Measurements from ENCODE around the gene BTN3A1.
"Not testable (repeated sequence)": the region's sequence is repeated elsewhere in the genome, so short reads cannot be mapped to it uniquely, and the experiment has no call there.

Gene BTN3A1

DNA sequence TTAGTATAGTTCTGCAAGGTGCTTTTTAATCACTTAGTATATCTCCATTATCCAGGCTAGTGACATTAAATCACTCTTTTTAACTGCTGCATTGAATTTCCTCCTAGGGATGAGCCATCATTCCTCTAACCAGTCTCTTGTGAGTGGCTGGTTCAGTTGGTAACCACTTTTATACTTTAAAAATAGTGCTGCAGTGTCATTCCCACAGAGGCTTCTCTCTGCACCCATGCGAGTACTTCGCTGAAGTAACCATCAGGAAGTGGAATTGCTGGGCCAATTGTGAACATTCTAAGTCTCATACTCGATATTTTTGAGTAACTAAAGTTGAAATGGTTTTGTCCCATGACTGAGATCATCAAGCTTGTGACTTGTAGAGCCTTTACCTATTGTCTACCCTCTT lies 35.0 kb upstream of the BTN3A1 start:
- Mint-ChIP-seq H3K27ac (peak overlapping the region; percentile 38), H3K4me1 (ENCODE audit: low read depth) (peaks cover 63% of the 10 kb centered on the region), H3K4me3 (peak overlapping the region; percentile 69), H3K27me3 (no peaks in the 10 kb centered on the region), H3K36me3 (ENCODE audit: low read depth) (peaks cover 32% of the 10 kb centered on the region), H3K9me3 (no peaks in the 10 kb centered on the region)

DNA sequence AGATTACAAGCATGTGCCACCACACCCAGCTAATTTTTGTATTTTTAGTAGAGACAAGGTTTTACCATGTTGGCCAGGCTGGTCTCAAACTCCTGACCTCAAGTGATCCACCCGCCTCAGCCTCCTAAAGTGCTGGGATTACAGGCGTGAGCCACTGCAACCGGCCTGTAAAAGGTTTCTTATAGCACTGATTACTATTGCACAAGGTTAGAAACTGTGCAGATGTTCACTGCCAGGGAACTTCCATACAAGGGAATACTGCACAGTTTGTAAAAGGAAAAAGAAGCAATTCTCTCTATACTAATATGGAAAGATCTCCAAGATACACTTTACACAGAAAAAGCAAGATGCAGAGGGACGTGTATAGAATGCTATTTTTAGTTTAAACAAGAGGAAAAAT lies 30.3 kb upstream of the BTN3A1 start:
- H3K27ac Mint-ChIP-seq, H3K9me3 Mint-ChIP-seq, H3K27me3 Mint-ChIP-seq, H3K4me3 Mint-ChIP-seq: not testable (repeated sequence)
- H3K36me3 Mint-ChIP-seq (ENCODE audit: low read depth), result peaks cover 69% of the 10 kb centered on the region
- peaks cover 42% of the 10 kb centered on the region for H3K4me1 Mint-ChIP-seq (ENCODE audit: low read depth)

DNA sequence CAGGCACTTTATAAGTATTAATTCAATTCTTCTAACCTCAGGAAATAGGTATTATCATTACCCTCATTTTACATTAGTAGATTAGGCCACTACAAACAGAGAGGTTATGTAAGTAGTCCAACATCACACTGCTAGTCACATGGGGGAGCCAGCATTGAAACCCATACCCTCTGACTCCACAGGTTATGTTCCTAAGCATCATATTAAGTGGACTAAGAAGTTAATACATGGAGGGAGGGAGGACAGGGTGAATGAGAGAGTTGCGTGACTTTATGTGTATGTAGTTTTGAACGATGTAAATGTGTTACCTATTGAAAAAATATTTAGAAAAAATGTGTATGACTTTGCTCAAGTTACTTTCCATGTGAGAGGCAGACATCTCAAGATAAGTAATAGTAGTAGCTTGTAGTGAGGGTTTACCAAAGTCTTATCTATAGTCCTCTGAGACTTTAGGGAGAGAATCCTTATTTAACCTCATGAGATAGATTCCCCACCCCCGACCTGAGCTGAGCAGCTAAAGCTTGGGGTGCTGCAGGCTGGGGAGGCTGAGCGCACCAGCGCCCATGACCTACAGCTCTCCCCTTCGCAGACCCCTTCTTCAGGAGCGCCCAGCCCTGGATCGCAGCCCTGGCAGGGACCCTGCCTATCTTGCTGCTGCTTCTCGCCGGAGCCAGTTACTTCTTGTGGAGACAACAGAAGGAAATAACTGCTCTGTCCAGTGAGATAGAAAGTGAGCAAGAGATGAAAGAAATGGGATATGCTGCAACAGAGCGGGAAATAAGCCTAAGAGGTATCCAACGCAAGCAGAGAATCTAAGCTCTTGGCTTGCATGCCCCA lies 29.5 kb upstream of the BTN3A1 start:
- Mint-ChIP-seq H3K27ac (peak overlapping the region; percentile 19), H3K4me3 (no peak overlapping the region), H3K27me3 (no peaks in the 10 kb centered on the region), H3K36me3 (ENCODE audit: low read depth) (peaks cover 69% of the 10 kb centered on the region), H3K9me3 (no peaks in the 10 kb centered on the region), H3K4me1 (ENCODE audit: low read depth) (peaks cover 35% of the 10 kb centered on the region)

GRCh38 chr6:26375270-26375669 lies 26.8 kb upstream of the BTN3A1 start:
- H3K36me3 Mint-ChIP-seq (ENCODE audit: low read depth), result peaks cover 53% of the 10 kb centered on the region
- no peak overlapping the region for H3K4me3 Mint-ChIP-seq
- H3K4me1 Mint-ChIP-seq (ENCODE audit: low read depth), result peaks cover 21% of the 10 kb centered on the region
- no peak overlapping the region for H3K27ac Mint-ChIP-seq
- H3K9me3 Mint-ChIP-seq, result no peaks in the 10 kb centered on the region
- H3K27me3 Mint-ChIP-seq, result no peaks in the 10 kb centered on the region

DNA sequence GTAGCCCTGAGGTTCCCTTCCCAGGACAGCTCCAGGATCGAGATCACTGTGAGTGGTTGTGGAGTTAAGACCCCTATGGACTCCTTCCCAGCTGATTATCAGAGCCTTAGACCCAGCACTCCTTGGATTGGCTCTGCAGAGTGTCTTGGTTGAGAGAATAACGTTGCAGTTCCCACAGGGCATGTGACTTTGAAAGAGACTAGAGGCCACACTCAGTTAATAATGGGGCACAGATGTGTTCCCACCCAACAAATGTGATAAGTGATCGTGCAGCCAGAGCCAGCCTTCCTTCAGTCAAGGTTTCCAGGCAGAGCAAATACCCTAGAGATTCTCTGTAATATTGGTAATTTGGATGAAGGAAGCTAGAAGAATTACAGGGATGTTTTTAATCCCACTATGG lies 24.4 kb upstream of the BTN3A1 start:
- H3K4me1 Mint-ChIP-seq (ENCODE audit: low read depth), result peaks cover 21% of the 10 kb centered on the region
- no peak overlapping the region for H3K4me3 Mint-ChIP-seq
- peaks cover 44% of the 10 kb centered on the region for H3K36me3 Mint-ChIP-seq (ENCODE audit: low read depth)
- no peak overlapping the region for H3K27ac Mint-ChIP-seq
- no peaks in the 10 kb centered on the region for H3K27me3 Mint-ChIP-seq
- no peaks in the 10 kb centered on the region for H3K9me3 Mint-ChIP-seq

DNA sequence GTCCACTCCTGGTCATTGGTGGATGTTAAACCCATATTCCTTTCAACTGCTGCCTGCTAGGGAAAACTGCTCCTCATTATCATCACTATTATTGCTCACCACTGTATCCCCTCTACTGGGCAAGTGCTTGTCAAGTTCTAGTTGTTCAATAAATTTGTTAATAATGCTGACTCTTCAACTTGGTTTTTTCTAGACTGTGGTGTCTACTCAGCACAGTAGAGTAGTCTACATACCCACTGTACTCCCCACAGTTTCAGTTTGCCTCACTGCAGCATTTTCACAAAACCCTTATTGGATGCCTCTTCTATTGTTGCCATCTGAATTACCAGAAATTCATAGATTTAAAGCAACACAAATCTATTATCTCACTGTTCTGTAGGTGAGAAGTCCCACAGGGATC lies 23.9 kb upstream of the BTN3A1 start:
- Mint-ChIP-seq H3K4me1 (ENCODE audit: low read depth) (peaks cover 25% of the 10 kb centered on the region), H3K36me3 (ENCODE audit: low read depth) (peaks cover 41% of the 10 kb centered on the region)
- not testable (repeated sequence) for H3K4me3 Mint-ChIP-seq

DNA sequence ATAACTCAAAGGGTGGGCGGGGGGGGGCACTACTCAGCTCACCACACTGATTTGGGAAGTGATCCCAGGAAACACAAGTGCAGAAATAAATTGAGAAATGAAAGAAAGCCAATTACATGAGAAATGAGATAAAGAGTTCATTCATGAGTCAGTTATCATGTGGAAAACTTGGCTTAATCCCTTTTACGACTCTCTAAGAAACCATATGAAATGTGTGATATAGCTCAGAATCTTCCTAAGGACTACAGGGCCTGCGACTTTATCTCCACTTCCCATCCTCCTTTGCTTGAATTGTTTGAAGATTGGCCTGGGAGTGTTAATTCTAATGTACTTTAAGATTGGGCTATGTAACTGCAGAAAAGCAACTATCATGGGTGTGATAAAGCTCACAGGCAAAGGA lies 22.8 kb upstream of the BTN3A1 start:
- peaks cover 29% of the 10 kb centered on the region for H3K4me1 Mint-ChIP-seq (ENCODE audit: low read depth)
- H3K9me3 Mint-ChIP-seq, result no peaks in the 10 kb centered on the region
- H3K27ac Mint-ChIP-seq, result no peak overlapping the region

More for the DNA sequence above, 23.9 kb upstream of the BTN3A1 start:
- not testable (repeated sequence) for H3K27ac Mint-ChIP-seq, H3K9me3 Mint-ChIP-seq, H3K27me3 Mint-ChIP-seq

GRCh38 chr6:26379740-26380139 lies 22.3 kb upstream of the BTN3A1 start:
- H3K27ac Mint-ChIP-seq, result no peak overlapping the region
- peaks cover 33% of the 10 kb centered on the region for H3K4me1 Mint-ChIP-seq (ENCODE audit: low read depth)
- peaks cover 25% of the 10 kb centered on the region for H3K36me3 Mint-ChIP-seq (ENCODE audit: low read depth)
- H3K9me3 Mint-ChIP-seq, result no peaks in the 10 kb centered on the region
- H3K4me3 Mint-ChIP-seq, result no peak overlapping the region
- H3K27me3 Mint-ChIP-seq, result no peaks in the 10 kb centered on the region

More for the DNA sequence above, 22.8 kb upstream of the BTN3A1 start:
- Mint-ChIP-seq H3K27me3 (no peaks in the 10 kb centered on the region), H3K36me3 (ENCODE audit: low read depth) (peaks cover 29% of the 10 kb centered on the region), H3K4me3 (no peak overlapping the region)

DNA sequence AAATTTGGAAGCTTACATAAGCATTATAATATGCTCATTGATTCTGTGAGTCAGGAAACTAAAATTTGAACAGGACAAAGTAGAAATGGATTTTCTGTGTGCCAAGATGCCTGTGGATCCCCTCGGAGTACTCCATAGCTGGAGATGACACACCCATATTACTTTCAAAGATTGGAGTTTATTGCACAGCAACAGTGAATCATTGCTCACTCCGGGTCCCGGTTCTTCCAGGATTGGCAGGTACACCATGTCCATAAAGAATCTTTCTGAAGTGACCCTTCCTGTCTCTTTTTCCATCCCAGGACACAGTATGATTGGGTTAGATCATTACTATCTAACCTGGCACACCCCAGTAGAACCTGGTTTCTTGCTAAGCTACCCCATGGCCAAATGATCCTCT lies 21.8 kb upstream of the BTN3A1 start:
- Mint-ChIP-seq H3K9me3 (no peaks in the 10 kb centered on the region), H3K27ac (no peak overlapping the region), H3K4me1 (ENCODE audit: low read depth) (peaks cover 38% of the 10 kb centered on the region), H3K27me3 (no peaks in the 10 kb centered on the region), H3K36me3 (ENCODE audit: low read depth) (peaks cover 19% of the 10 kb centered on the region), H3K4me3 (no peak overlapping the region)

DNA sequence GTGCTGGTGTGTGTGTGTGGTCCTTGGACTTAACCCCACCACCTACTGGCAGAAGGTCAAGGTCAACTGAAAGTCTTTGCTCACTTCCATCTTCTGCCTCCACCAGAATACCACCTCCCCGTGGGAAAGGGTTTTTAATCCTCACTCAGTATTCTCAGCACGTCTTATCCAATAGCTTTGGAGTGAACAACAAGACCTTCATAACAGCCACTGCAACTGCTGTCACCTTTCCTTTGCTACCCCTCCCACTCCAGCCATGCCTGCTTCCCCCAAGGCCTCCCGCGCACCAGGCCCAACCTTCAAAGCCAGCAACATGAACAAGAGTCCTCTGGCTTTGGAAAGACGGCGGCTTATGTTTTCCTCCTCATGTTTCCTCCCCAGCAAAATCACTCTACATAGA lies 20.0 kb upstream of the BTN3A1 start:
- peak overlapping the region; percentile 82 for H3K27ac Mint-ChIP-seq
- peaks cover 46% of the 10 kb centered on the region for H3K4me1 Mint-ChIP-seq (ENCODE audit: low read depth)

DNA sequence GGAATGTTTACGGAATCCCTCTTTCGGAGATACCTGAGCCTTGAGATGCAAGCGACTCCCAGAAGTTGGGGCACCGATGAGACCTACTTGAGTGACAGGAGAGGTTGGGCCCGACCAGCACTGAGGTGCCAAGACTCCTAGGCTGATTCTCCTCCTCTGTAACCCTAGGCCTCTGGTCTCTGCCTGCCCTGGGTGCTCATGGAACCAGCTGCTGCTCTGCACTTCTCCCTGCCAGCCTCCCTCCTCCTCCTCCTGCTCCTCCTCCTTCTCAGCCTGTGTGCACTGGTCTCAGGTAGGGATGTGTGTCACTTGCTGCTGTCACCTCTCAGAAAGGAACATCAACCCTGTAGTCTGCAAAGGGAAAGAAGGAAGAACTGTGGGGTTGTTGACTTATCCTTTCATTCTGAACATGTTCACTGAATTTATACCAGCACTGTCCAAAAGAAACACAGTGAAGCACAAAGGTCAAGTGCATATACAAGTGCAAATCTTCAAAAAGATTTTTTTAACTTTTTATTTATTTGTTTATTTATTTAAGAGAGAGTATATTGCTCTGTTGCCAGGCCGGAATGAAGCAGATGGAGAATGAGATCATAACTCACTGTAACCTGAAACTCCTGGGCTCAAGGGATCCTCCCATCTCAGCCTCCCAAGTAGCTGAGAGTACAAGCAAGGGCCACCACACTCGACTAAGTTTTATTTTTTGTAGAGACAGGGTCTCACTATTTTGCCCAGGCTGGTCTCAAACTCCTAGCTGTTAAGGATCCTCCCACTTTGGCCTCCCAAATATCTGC lies 18.3 kb upstream of the BTN3A1 start:
- Mint-ChIP-seq H3K9me3 (no peaks in the 10 kb centered on the region), H3K27me3 (no peaks in the 10 kb centered on the region), H3K36me3 (ENCODE audit: low read depth) (peaks cover 8% of the 10 kb centered on the region), H3K27ac (peak overlapping the region; percentile 95), H3K4me1 (ENCODE audit: low read depth) (peaks cover 36% of the 10 kb centered on the region), H3K4me3 (peak overlapping the region; percentile 93)

More for the DNA sequence above, 20.0 kb upstream of the BTN3A1 start:
- Mint-ChIP-seq H3K9me3 (no peaks in the 10 kb centered on the region), H3K4me3 (peak overlapping the region; percentile 93), H3K27me3 (no peaks in the 10 kb centered on the region), H3K36me3 (ENCODE audit: low read depth) (peaks cover 4% of the 10 kb centered on the region)

GRCh38 chr6:26385734-26386125 lies 16.3 kb upstream of the BTN3A1 start:
- no peaks in the 10 kb centered on the region for H3K9me3 Mint-ChIP-seq
- peaks cover 24% of the 10 kb centered on the region for H3K36me3 Mint-ChIP-seq (ENCODE audit: low read depth)
- H3K4me3 Mint-ChIP-seq, result no peak overlapping the region
- H3K27me3 Mint-ChIP-seq, result no peaks in the 10 kb centered on the region
- no peak overlapping the region for H3K27ac Mint-ChIP-seq
- peaks cover 41% of the 10 kb centered on the region for H3K4me1 Mint-ChIP-seq (ENCODE audit: low read depth)

DNA sequence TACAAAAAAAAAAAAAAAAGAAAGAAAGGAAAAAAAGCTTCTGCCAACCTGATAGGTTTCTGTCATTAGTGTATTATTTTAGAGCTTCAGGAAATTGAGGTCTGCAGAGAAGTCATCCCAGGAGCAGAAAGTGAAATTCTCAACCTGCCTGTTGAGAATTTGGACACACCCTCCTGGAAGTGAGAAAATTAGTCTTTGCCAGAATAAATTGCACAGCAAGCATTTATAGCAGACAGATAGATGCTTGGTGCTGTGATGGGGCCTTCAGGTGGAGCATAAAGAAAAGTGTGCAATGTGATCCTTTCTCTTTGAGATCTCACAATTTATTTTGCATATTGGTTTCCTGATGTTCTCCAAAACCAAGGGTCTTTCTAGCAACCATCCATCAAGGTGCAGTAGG lies 14.5 kb upstream of the BTN3A1 start:
- H3K27me3 Mint-ChIP-seq, result no peaks in the 10 kb centered on the region
- H3K4me3 Mint-ChIP-seq, result no peak overlapping the region
- H3K9me3 Mint-ChIP-seq, result no peaks in the 10 kb centered on the region
- H3K36me3 Mint-ChIP-seq (ENCODE audit: low read depth), result peaks cover 33% of the 10 kb centered on the region
- no peak overlapping the region for H3K27ac Mint-ChIP-seq
- H3K4me1 Mint-ChIP-seq (ENCODE audit: low read depth), result peaks cover 32% of the 10 kb centered on the region

DNA sequence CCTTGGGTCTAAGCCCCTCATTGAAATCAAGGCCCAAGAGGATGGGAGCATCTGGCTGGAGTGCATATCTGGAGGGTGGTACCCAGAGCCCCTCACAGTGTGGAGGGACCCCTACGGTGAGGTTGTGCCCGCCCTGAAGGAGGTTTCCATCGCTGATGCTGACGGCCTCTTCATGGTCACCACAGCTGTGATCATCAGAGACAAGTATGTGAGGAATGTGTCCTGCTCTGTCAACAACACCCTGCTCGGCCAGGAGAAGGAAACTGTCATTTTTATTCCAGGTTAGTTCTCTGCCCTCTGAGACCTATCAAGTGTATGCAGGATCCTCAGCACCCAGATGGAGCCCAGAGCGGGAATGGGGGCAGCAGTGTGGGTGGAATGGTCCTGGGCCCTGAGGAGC lies 14.1 kb upstream of the BTN3A1 start:
- Mint-ChIP-seq H3K36me3 (ENCODE audit: low read depth) (peaks cover 36% of the 10 kb centered on the region), H3K27ac (no peak overlapping the region), H3K9me3 (no peaks in the 10 kb centered on the region), H3K4me3 (no peak overlapping the region), H3K4me1 (ENCODE audit: low read depth) (peaks cover 28% of the 10 kb centered on the region), H3K27me3 (no peaks in the 10 kb centered on the region)

DNA sequence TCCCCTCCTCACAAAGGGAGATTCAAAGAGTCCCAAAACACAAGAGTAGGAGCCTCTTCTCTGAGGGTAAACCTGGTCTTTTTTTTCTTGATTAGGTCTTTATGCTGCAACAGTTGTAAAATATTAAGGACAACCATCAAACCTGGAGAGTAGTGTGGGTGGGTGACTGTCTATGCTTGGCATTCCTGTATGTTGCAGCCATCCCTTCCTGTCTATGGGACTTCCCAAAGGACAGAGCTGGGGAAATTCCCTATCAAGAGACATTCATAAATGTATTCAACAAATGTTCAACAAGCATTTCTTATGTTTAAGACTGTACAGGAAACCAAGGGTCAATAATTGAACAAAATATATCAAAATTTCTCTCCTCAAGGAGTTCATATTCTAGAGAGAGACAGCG lies 13.6 kb upstream of the BTN3A1 start:
- Mint-ChIP-seq H3K4me3 (no peak overlapping the region), H3K36me3 (ENCODE audit: low read depth) (peaks cover 40% of the 10 kb centered on the region), H3K9me3 (no peaks in the 10 kb centered on the region), H3K27ac (no peak overlapping the region), H3K27me3 (no peaks in the 10 kb centered on the region), H3K4me1 (ENCODE audit: low read depth) (peaks cover 31% of the 10 kb centered on the region)

All from stimulated activated naive CD8-positive, alpha-beta T cell treated with anti-CD3 and anti-CD28 coated beads, Interleukin-15, Interleukin-2, amounts not matched to agents 100 ng/mL and 50 ng/mL, for 24 hours (primary cell).